HepG2 (cell line): ENCODE results near the gene LASP1. TPM values are rescaled to one million over a fixed set of nuclear protein-coding genes. Genes with fewer than 3 reads are reported as not detected.

Experiments
- CSRNP2 ChIP-seq: sonication (generic); formaldehyde crosslinking; conservative IDR thresholded peaks from 2 replicates; pipeline ENCODE4 v1.8.0; 2022; ENCODE audit warnings: low read depth, missing genetic modification reagents
- KLF6 ChIP-seq: IDR thresholded peaks from 2 replicates; pipeline ENCODE4 v1.8.0; 2016; ENCODE audit warnings: missing biosample characterization, missing genetic modification reagents
- MIER2 ChIP-seq: IDR thresholded peaks from 2 replicates; pipeline ENCODE4 v1.6.1; 2016; ENCODE audit warnings: missing biosample characterization, missing genetic modification reagents
- MYNN ChIP-seq: sonication (generic); formaldehyde crosslinking; IDR thresholded peaks from 2 replicates; pipeline ENCODE4 v1.4.0; 2020; ENCODE audit warnings: mild to moderate bottlenecking, low read depth, missing genetic modification reagents
- PCBP1 ChIP-seq: fragments of 200-400 bp; formaldehyde crosslinking; IDR thresholded peaks from 2 replicates; pipeline ENCODE4 v1.6.1; 2017; ENCODE audit warnings: mild to moderate bottlenecking, low read depth, low read length, borderline replicate concordance
- SP140L ChIP-seq: sonication (generic); formaldehyde crosslinking; IDR thresholded peaks from 2 replicates; pipeline ENCODE4 v1.4.0; 2020; ENCODE audit warnings: missing genetic modification reagents, borderline replicate concordance
- ZBTB40 ChIP-seq, 2 experiments: fragments of 450-650 bp in 1 of 2; sonication (generic) in 1 of 2; formaldehyde crosslinking in 1 of 2; IDR thresholded peaks; 2 replicates each; pipeline versions ENCODE4 v1.6.1 to v1.8.0; 2016 to 2022; ENCODE audit warnings: antibody characterized with exemption in 1 of 2, mild to moderate bottlenecking in 1 of 2, missing genetic modification reagents in 1 of 2
- ZKSCAN5 ChIP-seq: sonication (generic); formaldehyde crosslinking; IDR thresholded peaks from 2 replicates; pipeline ENCODE4 v1.5.1; 2020; ENCODE audit warnings: mild to moderate bottlenecking, missing genetic modification reagents
- ZNF44 ChIP-seq: sonication (generic); formaldehyde crosslinking; IDR thresholded peaks from 2 replicates; pipeline ENCODE4 v1.5.1; 2020; ENCODE audit warnings: mild to moderate bottlenecking, missing genetic modification reagents
- ZNF800 ChIP-seq: sonication (generic); formaldehyde crosslinking; IDR thresholded peaks from 2 replicates; pipeline ENCODE4 v1.4.0; 2020; ENCODE audit warnings: missing genetic modification reagents
- polyA plus RNA-seq, 8 experiments: library from polyadenylated mRNA; depleted of rRNA in 3 of 8; stranded (reverse) in 7 of 8; unstranded in 1 of 8; fragments of >200 nt; fragmentation: Illumina TruSeq in 4 of 8; extraction: Trizol in 4 of 8; gene quantifications; 2 replicates each; pipeline versions ENCODE4 v1.2.1 to v1.2.3, GENCODE V29; 2011 to 2016; ENCODE audit warnings: low read depth in 4 of 8, missing spikeins in 1 of 8, mixed read lengths in 1 of 8; ENCODE audit not compliant: insufficient read depth in 1 of 8
- total RNA-seq, 5 experiments: library from RNA; depleted of rRNA; stranded (reverse); fragments of >200 nt; fragmentation: Illumina TruSeq; extraction: Trizol; gene quantifications; 2 replicates each; pipeline ENCODE4 v1.2.3, GENCODE V29; 2016; ENCODE audit warnings: low read depth in 1 of 5
- TF ChIP-seq, protein P1 (sequence below): fragments of 450-650 bp; IDR thresholded peaks from 2 replicates; pipeline ENCODE4 v1.6.1; 2016

The LASP1 gene
- total and polyA plus RNA-seq, 2 of the 13 experiments (the other 11 are each of a cell fraction or from before 2014, with no cell fraction given), result 70.1 to 97.0 TPM

GRCh38 chr17:38872671-38873385, 3.0 kb downstream of the LASP1 start (continued):
- no peak for TF ChIP-seq PCBP1
- TF ChIP-seq ZNF800 (CRISPR knock-in tag), result no peak
- TF ChIP-seq ZBTB40 (IDR thresholded peaks at IDR 0.05), result no peak
- no peak for TF ChIP-seq ZBTB40 (CRISPR knock-in tag; IDR thresholded peaks at IDR 0.05)
- TF ChIP-seq ZNF44 (CRISPR knock-in tag), result no peak
- TF ChIP-seq KLF6 (CRISPR knock-in tag), result no peak
- TF ChIP-seq SP140L (CRISPR knock-in tag), result no peak
- no peak for TF ChIP-seq CSRNP2 (CRISPR knock-in tag)
- no peak for TF ChIP-seq ZKSCAN5 (CRISPR knock-in tag)
- no peak for TF ChIP-seq MYNN (CRISPR knock-in tag)
- TF ChIP-seq MIER2 (CRISPR knock-in tag), result no peak
- TF ChIP-seq, protein P1, sequence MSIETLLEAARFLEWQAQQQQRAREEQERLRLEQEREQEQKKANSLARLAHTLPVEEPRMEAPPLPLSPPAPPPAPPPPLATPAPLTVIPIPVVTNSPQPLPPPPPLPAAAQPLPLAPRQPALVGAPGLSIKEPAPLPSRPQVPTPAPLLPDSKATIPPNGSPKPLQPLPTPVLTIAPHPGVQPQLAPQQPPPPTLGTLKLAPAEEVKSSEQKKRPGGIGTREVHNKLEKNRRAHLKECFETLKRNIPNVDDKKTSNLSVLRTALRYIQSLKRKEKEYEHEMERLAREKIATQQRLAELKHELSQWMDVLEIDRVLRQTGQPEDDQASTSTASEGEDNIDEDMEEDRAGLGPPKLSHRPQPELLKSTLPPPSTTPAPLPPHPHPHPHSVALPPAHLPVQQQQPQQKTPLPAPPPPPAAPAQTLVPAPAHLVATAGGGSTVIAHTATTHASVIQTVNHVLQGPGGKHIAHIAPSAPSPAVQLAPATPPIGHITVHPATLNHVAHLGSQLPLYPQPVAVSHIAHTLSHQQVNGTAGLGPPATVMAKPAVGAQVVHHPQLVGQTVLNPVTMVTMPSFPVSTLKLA, result no peak
